Measurements from ENCODE around the gene BBS4. TPM values are rescaled to one million over a fixed set of nuclear protein-coding genes. Genes with fewer than 3 reads are reported as not detected.

Gene BBS4
- total and polyA plus RNA-seq, 2 donors from 2014 or later: 17.2 to 29.3 TPM

DNA sequence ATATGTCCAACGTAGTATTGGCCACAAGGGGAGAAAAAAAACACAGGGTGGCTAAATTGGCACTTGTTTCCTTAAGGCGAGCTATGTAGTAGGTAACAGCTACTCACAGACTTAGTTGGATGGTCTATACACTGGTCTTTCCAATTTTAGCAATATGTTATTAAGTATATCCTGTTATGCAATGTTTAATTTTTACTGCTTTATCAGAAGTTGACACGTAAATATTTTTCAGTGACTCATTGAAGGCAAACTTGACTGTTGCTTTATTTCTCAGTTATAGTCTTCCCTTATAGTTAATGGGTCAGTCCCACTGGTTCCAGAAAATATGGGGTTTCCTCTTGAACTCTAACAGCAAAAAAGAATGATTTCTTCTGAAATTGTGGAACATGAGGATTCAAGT is 51.1 kb downstream of the BBS4 start:
- Histone ChIP-seq H3K27ac (ENCODE audit: low read depth in 2 of 2, low read length in 2 of 2) (no peak overlapping the region), H3K9me3 (ENCODE audit: control insufficient read depth in 2 of 3, insufficient read depth in 1 of 3, low read length in 3 of 3) (no peaks in the 10 kb centered on the region), H3K27me3 (ENCODE audit: control insufficient read depth, insufficient read depth, low read length) (no peaks in the 10 kb centered on the region), H3K4me1 (ENCODE audit: control insufficient read depth in 2 of 3, insufficient read depth in 2 of 3, low read depth in 1 of 3, low read length in 3 of 3) (no peaks in the 10 kb centered on the region), H3K9ac (ENCODE audit: low read length in 3 of 3) (no peak overlapping the region), H3K36me3 (ENCODE audit: control insufficient read depth in 2 of 3, insufficient read depth in 3 of 3, low read length in 3 of 3) (peaks cover 3 to 32% (median 17%) of the 10 kb centered on the region in 3 donors), H3K4me3 (ENCODE audit: low read length in 3 of 3) (no peak overlapping the region)
- DNase-seq (no peak), FAIRE-seq (no peak)
- TF ChIP-seq, protein P1, sequence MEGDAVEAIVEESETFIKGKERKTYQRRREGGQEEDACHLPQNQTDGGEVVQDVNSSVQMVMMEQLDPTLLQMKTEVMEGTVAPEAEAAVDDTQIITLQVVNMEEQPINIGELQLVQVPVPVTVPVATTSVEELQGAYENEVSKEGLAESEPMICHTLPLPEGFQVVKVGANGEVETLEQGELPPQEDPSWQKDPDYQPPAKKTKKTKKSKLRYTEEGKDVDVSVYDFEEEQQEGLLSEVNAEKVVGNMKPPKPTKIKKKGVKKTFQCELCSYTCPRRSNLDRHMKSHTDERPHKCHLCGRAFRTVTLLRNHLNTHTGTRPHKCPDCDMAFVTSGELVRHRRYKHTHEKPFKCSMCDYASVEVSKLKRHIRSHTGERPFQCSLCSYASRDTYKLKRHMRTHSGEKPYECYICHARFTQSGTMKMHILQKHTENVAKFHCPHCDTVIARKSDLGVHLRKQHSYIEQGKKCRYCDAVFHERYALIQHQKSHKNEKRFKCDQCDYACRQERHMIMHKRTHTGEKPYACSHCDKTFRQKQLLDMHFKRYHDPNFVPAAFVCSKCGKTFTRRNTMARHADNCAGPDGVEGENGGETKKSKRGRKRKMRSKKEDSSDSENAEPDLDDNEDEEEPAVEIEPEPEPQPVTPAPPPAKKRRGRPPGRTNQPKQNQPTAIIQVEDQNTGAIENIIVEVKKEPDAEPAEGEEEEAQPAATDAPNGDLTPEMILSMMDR (IDR thresholded peaks at IDR 0.05; ENCODE audit: borderline replicate concordance, extremely low read depth, insufficient read depth): no peak
- intact Hi-C loops (cut with DNase I): no loop called here

DNA sequence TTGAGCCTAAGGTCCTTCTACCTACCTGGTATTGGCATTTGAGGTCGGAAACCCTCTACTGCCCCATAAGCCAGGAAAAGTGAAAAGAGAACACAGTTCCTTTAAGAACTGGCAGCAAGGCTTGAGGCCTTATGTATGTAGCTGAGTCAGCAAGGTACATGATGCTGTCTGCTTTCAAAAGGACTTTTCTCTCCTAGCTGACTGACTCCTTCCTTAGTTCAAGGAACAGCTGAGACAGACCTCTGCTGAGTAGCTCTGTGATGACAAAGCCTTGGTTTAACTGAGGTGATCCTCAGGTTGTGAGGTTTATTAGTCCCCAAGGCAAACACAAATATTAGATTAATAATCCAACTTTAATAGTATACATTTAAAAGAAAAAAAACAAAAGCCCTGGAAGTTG is 51.7 kb downstream of the BBS4 start:
- H3K4me1 ChIP-seq (ENCODE audit: control insufficient read depth in 2 of 3, insufficient read depth in 2 of 3, low read depth in 1 of 3, low read length in 3 of 3): no peaks in the 10 kb centered on the region
- no peak overlapping the region for H3K4me3 ChIP-seq (ENCODE audit: low read length in 3 of 3)
- H3K36me3 ChIP-seq (ENCODE audit: control insufficient read depth in 2 of 3, insufficient read depth in 3 of 3, low read length in 3 of 3): peaks cover 3 to 31% (median 17%) of the 10 kb centered on the region in 3 donors
- TF ChIP-seq, protein P1 (IDR thresholded peaks at IDR 0.05; ENCODE audit: borderline replicate concordance, extremely low read depth, insufficient read depth): no peak
- intact Hi-C loops (cut with DNase I): no loop called here
- DNase-seq (no peak), FAIRE-seq (no peak)
- no peak overlapping the region for H3K27ac ChIP-seq (ENCODE audit: low read depth in 2 of 2, low read length in 2 of 2)
- H3K9ac ChIP-seq (ENCODE audit: low read length in 3 of 3): no peak overlapping the region
- H3K9me3 ChIP-seq (ENCODE audit: control insufficient read depth in 2 of 3, insufficient read depth in 1 of 3, low read length in 3 of 3): no peaks in the 10 kb centered on the region
- no peaks in the 10 kb centered on the region for H3K27me3 ChIP-seq (ENCODE audit: control insufficient read depth, insufficient read depth, low read length)

DNA sequence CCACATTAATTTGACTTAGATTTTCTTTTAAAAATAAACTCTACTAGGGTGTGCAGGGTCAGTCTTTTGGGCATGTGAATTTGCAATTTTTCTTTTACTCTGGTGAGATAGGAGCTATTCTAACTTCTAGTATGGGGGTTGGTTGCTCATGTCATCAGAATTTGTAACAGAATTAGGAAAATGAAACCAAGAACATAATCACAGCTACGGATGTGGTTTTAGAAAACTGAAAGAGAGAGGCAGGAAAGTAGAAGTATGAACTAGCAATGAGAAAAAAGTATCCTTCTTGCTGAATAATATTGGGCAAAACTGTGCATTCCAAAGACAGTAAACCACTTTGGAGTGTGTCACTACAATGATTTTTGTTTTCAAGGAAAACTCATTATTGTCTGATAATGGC is 54.2 kb downstream of the BBS4 start:
- Histone ChIP-seq H3K9me3 (ENCODE audit: control insufficient read depth in 2 of 3, insufficient read depth in 1 of 3, low read length in 3 of 3) (no peaks in the 10 kb centered on the region), H3K4me1 (ENCODE audit: control insufficient read depth in 2 of 3, insufficient read depth in 2 of 3, low read depth in 1 of 3, low read length in 3 of 3) (no peaks in the 10 kb centered on the region), H3K4me3 (ENCODE audit: low read length in 3 of 3) (no peak overlapping the region), H3K27me3 (ENCODE audit: control insufficient read depth, insufficient read depth, low read length) (no peaks in the 10 kb centered on the region), H3K9ac (ENCODE audit: low read length in 3 of 3) (no peak overlapping the region), H3K36me3 (ENCODE audit: control insufficient read depth in 2 of 3, insufficient read depth in 3 of 3, low read length in 3 of 3) (peaks cover 3 to 29% (median 17%) of the 10 kb centered on the region in 3 donors), H3K27ac (ENCODE audit: low read depth in 2 of 2, low read length in 2 of 2) (no peak overlapping the region)
- intact Hi-C loops (cut with DNase I): no loop called here
- DNase-seq (no peak), FAIRE-seq (no peak)
- TF ChIP-seq, protein P1 (IDR thresholded peaks at IDR 0.05; ENCODE audit: borderline replicate concordance, extremely low read depth, insufficient read depth): no peak

DNA sequence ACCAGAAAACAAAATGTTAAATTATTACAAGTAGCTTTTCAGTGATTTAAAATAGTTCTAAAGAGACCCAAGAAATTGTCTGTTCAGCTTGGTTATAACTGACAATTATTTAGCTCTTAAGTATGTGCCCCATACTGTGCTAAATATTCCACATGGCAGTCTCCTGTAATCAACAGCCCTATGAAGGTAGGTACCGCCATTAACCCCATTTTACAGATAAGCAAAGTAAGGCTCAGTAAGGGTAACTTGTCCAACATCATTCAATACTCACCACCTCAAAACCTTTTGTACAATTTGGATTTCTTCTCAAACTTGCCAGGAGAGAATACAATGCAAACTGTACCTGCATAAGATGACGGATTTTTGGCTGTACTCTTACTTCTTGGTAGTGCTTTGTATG is 63.7 kb downstream of the BBS4 start:
- FAIRE-seq: no peak
- TF ChIP-seq, protein P1 (IDR thresholded peaks at IDR 0.05; ENCODE audit: borderline replicate concordance, extremely low read depth, insufficient read depth): no peak
- DNase-seq: no peak
- H3K9me3 ChIP-seq (ENCODE audit: control insufficient read depth in 2 of 3, insufficient read depth in 1 of 3, low read length in 3 of 3): no peaks in the 10 kb centered on the region
- H3K27ac ChIP-seq (ENCODE audit: low read depth in 2 of 2, low read length in 2 of 2): no peak overlapping the region
- peaks cover 0 to 23% (median 18%) of the 10 kb centered on the region in 3 donors for H3K36me3 ChIP-seq (ENCODE audit: control insufficient read depth in 2 of 3, insufficient read depth in 3 of 3, low read length in 3 of 3)
- no peaks in the 10 kb centered on the region for H3K27me3 ChIP-seq (ENCODE audit: control insufficient read depth, insufficient read depth, low read length)
- H3K9ac ChIP-seq (ENCODE audit: low read length in 3 of 3): no peak overlapping the region
- no peak overlapping the region for H3K4me3 ChIP-seq (ENCODE audit: low read length in 3 of 3)
- peaks cover 0 to 4% (median 0%) of the 10 kb centered on the region in 3 donors for H3K4me1 ChIP-seq (ENCODE audit: control insufficient read depth in 2 of 3, insufficient read depth in 2 of 3, low read depth in 1 of 3, low read length in 3 of 3)
- intact Hi-C loops (cut with DNase I): no loop called here

Data from kidney (tissue), 14 donors.